Renal cortex interstitium (tissue), 11 donors: ENCODE measurements around the gene KLHL28. TPM values are rescaled to one million over a fixed set of nuclear protein-coding genes. Genes with fewer than 3 reads are reported as not detected.
"Not testable (repeated sequence)": the region's sequence is repeated elsewhere in the genome, so short reads cannot be mapped to it uniquely, and the experiment has no call there.

ENCODE experiments used
- DNase-seq, 11 donors: peaks; one replicate each; pipeline ENCODE4 v3.0.0-alpha.2; 2013; ENCODE audit warnings: low read depth in 9 of 11, low spot score in 4 of 11; ENCODE audit errors: extremely low read depth in 1 of 11
- polyA plus RNA-seq, 3 donors: library from polyadenylated mRNA; unstranded; fragments of 120-200 nt; gene quantifications; one replicate each; pipeline ENCODE4 v1.2.1, GENCODE V29; 2013; ENCODE audit not compliant: insufficient read length in 3 of 3

Gene KLHL28
- polyA plus RNA-seq, 3 donors: 13.0 to 17.5 (median 16.7) TPM

DNA sequence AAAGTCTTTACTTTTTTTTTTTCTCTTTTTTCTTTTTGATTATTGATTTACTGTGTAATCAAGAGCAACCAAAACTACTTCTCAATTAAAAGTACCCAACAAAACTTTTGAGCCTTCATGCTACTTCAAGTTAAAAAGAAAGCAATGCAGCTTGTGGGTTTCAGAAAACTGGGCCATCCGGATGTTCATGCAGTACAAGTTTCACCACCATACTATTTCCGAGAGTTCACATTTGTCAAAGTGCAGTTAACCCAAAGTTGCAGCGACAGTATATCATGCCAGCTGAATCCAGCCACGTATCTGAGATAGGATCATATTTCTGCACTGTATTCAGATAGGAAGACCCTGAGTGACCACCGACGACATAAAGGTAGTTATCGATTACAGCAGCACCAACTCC, 33.0 kb downstream of the KLHL28 start:
- DNase-seq: no peak

GRCh38 chr14:44914849-44915248, 46.9 kb downstream of the KLHL28 start:
- DNase-seq: no peak

- DNase-seq: peak in 1 of 11 donors; percentile 17
These were observed 49.5 kb downstream of the KLHL28 start for GRCh38 chr14:44912041-44912869.

DNA sequence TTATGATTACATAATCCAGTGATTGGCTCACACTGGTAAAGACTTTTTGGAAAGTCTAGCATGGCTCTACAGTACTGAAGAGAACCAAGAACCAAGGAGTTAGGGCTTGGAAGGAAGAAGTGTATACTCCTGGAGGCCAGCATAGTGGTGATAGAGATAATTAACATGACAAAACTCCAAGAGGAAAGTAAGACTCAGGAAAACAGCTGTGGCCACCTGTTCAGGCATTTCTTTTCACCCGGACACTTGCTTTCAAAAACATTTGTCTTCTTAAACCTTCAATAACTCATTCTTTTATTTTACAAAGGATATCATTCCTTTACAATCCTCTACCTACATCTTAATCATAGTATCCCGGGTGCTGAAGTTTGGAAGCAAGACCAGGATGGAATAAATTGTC, 50.9 kb downstream of the KLHL28 start:
- DNase-seq: no peak

DNA sequence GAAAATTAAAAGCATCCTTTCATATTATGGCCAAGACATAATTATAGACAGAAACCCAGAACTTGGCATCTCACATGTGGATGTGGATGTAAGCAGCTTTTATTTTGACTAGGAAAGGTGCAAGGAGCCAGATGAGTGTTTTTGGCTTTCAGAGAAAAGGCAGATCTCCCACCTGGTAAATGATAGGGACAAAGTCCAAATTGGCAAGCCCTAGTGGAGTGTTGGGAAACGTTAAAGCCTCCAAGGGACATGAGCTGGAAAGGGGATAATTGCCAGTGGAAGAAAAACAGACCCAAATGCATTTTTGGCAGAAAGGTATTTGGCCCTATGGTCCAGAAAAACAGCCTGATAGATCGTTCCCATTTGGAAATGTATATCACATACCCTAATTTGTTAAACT, 60.1 kb downstream of the KLHL28 start:
- no peak for DNase-seq

GRCh38 chr14:44898551-44898950, 63.2 kb downstream of the KLHL28 start:
- DNase-seq: no peak

DNA sequence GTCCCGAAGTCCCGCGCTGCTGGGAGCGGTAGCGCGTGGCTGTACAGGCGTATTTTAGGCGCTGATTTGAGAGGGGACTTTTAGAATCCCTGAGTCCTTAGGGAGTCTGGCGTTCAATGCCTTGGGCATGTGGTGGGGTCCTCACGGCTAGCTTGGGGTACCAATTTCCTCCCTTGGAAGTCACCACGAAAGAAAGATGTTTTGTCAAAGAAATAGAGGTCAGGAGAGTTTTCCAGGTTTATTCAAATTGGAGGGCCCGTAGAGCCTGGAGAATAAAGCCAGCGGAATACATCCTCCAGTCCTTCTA, 63.9 kb downstream of the KLHL28 start:
- peak in 4 of 11 donors; percentile 19 to 59 (median 49) for DNase-seq

- peak; percentile 85 to 96 (median 91) for DNase-seq
These were observed 64.5 kb downstream of the KLHL28 start for GRCh38 chr14:44897041-44897844.

DNA sequence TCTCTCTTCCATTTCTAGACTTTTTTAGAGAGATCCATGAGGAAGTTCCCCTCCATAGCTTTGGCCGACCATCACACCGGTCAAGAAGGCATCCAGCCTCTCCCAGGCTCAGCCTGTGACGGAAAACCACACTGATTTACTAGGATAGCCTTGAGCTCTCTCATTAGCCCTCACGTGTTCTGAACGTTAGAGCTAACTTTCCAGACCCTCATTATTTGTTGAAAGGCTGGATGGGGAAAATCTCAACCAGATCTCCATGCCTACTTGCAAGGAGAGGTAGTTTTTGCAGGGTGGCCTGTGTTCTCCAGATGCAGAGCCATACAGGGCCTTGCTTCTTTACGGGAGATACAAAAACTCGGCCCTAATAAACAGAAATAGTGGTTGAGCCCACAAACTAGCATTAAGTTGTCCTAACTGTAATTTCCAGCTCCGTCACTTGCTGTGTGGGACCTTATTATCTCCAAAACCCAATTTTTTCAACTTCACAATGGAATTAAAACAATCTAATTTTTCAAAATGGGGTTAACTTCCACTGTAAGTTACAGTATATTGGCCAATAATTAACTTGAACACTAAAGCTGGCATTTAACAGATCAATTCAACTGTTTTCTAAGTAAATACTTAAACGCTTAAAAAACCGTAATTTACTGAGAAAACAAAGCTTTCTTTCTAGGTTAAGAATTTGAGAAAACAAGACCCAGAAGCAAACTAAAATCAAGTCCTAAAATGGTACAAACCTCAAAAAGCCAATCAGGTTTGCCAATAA, 65.3 kb downstream of the KLHL28 start:
- no peak for DNase-seq

DNA sequence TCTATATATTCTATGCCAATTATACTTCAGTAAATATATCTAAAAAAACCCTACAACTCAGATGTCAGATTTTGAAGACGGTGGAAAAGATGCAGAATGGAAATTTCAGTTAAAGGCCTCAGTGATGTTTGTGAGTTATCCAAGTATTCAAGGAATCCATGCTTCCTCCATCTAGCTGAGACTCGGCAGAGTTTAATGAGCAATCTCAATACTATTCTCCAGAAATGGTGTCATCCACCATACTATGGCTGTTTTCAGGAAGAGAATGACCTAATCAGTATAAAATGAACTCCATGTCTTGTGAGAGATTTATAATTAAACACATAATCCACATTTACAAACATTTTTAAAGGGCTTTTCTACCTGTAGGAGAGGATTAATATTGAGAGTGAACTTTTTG, 66.0 kb downstream of the KLHL28 start:
- DNase-seq: no peak

DNA sequence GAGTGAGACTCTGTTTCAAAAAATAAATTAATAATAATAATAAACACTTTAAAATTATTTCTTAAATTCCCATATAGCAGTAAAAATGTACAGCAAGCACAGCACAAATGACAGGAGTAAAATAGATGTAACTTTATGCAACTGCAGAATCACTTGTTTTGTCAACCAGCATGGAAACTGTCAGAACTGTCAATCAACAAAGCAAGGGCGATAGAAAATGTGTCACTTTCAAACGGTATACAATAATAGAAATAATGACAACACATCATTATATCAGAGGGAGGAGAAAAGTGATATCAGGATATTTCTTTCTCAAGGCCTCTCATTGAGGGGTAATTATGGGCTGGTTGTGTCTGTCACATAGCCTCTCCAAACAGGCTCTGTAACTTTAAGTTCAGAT, 68.2 kb downstream of the KLHL28 start:
- DNase-seq: no peak

GRCh38 chr14:44891726-44892372, 69.9 kb downstream of the KLHL28 start:
- DNase-seq: not testable (repeated sequence)

DNA sequence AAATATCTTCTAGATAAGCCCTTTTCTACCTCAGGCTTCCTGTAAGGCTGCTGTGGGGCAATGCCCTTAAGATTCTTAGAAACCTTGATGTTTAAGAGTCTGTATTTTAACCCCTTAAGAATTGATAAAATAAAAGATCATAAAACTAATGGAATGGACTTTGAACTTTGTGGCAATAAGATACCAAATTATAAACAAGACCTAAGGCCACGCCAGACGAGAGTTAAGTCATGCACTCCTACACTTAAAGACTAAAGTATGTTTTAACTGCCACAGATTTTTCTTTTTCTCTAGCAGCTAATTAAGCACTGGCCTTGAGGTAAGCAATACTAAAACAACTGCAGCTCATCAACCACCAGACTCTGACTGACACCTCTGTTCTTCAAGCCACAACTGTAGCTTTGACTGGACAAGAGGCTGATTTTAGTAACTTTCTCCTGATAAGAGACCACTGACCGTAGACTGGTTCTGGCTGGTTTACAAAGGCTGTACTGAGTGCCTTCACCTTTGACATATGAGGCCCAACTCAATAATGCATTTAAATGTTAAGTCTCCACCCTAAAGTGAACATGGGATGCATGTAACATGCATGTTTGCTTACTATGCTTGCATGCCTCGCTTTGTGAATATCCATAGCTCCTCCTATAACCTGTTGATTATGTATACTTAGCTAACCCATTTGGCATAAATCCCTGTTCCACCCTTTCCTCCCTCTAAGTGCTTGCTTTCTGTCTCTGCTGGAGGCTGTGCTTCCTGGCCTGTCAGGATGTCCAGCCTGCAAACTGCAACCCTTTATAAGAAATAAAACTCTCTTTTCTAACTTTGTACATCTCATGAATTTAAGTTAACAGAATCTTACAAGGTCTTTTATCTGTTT, 71.9 kb downstream of the KLHL28 start:
- DNase-seq: no peak

- DNase-seq: no peak
These were observed 74.2 kb downstream of the KLHL28 start for GRCh38 chr14:44887596-44887955.

DNA sequence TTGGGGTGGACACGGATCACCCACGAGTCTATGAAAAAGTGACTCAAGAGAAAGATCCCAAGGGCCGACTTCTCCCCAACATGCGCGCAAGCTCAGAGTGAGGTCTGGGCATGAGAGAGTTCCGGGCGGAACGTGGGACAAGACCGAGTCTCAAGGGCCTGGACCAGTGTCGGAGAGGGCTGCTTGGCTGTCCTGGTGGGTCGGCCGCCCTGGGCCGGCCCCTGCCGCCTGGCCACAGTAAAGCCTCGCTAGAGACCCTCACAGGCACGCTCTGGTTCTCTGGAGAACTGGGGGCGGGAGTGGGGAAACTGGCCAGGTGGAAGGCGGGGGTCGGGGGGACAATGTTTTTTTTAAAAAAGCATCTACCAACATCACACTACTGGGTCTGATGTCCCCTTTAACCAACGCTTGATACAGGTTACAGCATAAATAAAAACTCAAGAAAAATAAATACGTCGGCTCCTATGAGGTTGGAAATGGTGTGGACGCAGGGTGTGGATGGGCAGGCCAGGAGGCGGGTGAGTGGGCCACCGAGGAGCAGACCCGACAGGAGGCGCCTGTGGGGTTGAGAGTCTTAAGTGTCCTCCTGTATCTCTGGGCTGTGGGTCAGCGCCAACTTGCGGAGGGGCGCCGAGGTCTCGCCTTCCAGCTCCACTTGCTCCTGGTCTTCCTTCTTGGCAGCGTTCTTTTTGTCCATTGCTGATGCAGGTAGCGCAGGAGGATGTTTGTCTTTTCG, 74.7 kb downstream of the KLHL28 start:
- no peak for DNase-seq

DNA sequence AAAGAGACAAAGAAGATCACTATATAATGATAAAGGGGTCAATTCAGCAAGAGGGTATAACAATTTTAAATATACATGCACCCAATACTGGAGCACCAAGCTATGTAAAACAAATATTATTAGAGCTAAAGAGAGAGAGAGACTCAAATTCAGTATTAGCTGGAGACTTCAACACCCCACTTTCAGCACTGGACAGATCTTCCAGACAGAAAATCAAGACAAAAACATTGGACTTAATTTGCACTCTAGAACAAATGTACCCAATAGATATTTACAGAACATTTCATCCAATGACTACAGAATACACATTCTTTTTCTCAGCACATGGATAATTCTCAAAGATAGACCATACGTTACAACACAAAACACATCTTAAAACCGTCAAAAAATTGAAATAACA, 81.0 kb downstream of the KLHL28 start:
- no peak for DNase-seq
